Bronchial epithelial cell (primary cell): Measurements from ENCODE around the gene TOMM70. TPM values are rescaled to one million over a fixed set of nuclear protein-coding genes. Genes with fewer than 3 reads are reported as not detected.

Experiments used
- DNase-seq: peaks from one replicate; pipeline ENCODE4 v3.0.0-alpha.2; 2010; ENCODE audit warnings: low read depth
- FAIRE-seq: peaks from 2 replicates; lab custom pipeline; 2011; peaks lifted over from hg19 to GRCh38; lab: Jason Lieb, UNC
- H3K27me3 ChIP-seq: 2 replicates; pipeline ENCODE4 v1.5.1; 2011; ENCODE audit warnings: low read length; ENCODE audit not compliant: control insufficient read depth, insufficient read depth
- H3K36me3 ChIP-seq: 2 replicates; pipeline ENCODE4 v1.5.1; 2011; ENCODE audit warnings: low read length; ENCODE audit not compliant: control insufficient read depth, insufficient read depth
- H3K4me3 ChIP-seq: 2 replicates; pipeline ENCODE4 v1.5.1; 2011; ENCODE audit warnings: mild to moderate bottlenecking, low read depth, low read length, control low read depth
- CTCF ChIP-seq: IDR thresholded peaks from 2 replicates; pipeline ENCODE4 v1.5.1; 2011; ENCODE audit warnings: mild to moderate bottlenecking, moderate library complexity, low read length, control low read depth, inconsistent platforms; ENCODE audit not compliant: insufficient read depth, severe bottlenecking
- total RNA-seq: library from RNA; depleted of rRNA; stranded (reverse); fragments of >200 nt; gene quantifications from 2 replicates; pipeline ENCODE4 v1.2.1, GENCODE V29; 2014

Gene TOMM70
- total RNA-seq, 1 donor from 2014 or later, result 40.8 TPM

DNA sequence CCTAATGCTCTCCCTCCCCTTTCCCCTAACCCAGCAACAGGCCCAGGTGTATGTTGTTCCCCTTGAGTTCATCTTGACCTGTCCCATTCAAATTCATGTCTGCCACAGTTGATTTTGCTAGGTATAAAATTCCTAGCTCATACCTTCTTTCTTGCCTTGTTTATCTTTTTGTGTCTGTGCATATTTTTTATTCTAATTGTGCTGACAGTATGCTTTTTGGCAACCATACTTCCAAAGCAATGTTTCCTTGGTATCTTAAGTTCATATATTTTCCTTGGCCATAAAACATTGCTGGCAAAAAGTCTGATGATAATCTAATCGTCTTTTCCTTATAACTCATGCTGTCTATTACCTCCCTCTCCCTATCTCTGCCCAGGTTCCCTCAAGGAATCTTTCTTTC is 16.0 kb upstream of the TOMM70 start:
- FAIRE-seq, result no peak

GRCh38 chr3:100416176-100416575 is 15.3 kb upstream of the TOMM70 start:
- H3K4me3 ChIP-seq, result no peak overlapping the region
- DNase-seq (no peak), FAIRE-seq (no peak)
- H3K36me3 ChIP-seq, result no peaks in the 10 kb centered on the region
- no peaks in the 10 kb centered on the region for H3K27me3 ChIP-seq
- no peak for TF ChIP-seq CTCF

More for the DNA sequence above, 16.0 kb upstream of the TOMM70 start:
- no peak for DNase-seq
- TF ChIP-seq CTCF, result no peak
- no peak overlapping the region for H3K4me3 ChIP-seq
- no peaks in the 10 kb centered on the region for H3K36me3 ChIP-seq
- no peaks in the 10 kb centered on the region for H3K27me3 ChIP-seq

DNA sequence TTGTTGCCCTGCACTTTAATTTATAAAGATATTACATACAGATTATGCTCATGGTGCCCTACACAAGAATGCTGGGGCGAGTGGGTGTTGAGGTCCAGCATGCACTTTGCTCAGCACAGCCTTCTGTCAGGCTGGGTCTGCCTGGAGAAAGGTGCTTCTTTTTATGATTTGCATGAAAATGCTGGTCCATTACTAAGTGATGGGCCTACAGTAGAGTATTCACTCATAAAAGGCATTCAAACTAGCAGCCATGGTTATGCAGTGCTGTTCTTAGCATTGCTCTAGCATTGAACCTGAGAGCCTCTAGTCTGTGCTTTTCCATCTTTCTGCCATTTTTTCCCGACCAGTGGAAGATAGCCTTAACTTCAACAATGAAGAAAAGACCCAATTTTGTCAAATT is 12.7 kb upstream of the TOMM70 start:
- FAIRE-seq (no peak), DNase-seq (no peak)
- TF ChIP-seq CTCF, result no peak
- Histone ChIP-seq H3K36me3 (no peaks in the 10 kb centered on the region), H3K27me3 (no peaks in the 10 kb centered on the region), H3K4me3 (no peak overlapping the region)

DNA sequence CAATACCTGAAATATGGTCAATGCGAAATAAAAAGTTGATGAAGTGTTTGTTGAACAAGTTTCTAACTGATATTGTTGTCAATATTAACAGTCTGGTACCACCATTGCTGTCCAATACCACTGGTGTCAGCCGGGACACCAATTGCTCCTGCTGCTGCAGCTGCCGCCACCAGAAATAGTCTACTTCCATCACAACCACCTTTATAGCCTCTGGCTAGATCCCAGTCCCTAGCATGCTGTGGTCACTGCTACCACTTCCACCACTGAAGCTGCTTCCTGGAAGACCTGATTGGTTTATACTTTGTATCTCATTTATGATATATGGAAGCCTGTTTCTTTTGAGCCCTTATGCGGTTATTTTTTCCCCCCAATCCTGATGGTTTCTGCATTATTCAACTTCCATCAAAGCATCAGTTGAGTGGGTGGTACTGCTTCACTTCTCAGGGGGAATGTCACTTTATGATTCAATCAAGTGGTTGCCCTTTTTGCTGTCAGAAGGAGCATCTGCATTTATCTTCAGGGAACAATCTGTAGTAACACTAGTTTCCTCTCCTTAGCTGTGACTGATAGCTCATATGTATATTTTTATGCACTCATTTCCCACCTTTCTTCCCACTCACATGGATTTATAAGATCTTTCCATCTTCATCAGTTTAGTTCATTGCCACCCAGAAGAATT is 12.2 kb upstream of the TOMM70 start:
- H3K27me3 ChIP-seq, result no peaks in the 10 kb centered on the region
- no peaks in the 10 kb centered on the region for H3K36me3 ChIP-seq
- H3K4me3 ChIP-seq, result no peak overlapping the region
- DNase-seq (no peak), FAIRE-seq (peak; percentile 62)
- no peak for TF ChIP-seq CTCF

GRCh38 chr3:100411091-100411982 is 10.4 kb upstream of the TOMM70 start:
- peak; percentile 80 for DNase-seq
- no peak for TF ChIP-seq CTCF
- no peak for FAIRE-seq
- H3K27me3 ChIP-seq, result no peaks in the 10 kb centered on the region
- no peaks in the 10 kb centered on the region for H3K36me3 ChIP-seq
- H3K4me3 ChIP-seq, result no peak overlapping the region
